ENCODE data around the gene PIP4K2A. TPM values are rescaled to one million over a fixed set of nuclear protein-coding genes. Genes with fewer than 3 reads are reported as not detected.

The PIP4K2A gene
- total and polyA plus RNA-seq, 2 of the 8 experiments (the other 6 are each of a cell fraction or from before 2014, with no cell fraction given) = 19.0 to 60.9 TPM

GRCh38 chr10:22713853-22714478 lies 412 bp downstream of the PIP4K2A start (continued):
- TF ChIP-seq PHF8 (conservative IDR thresholded peaks at IDR 0.05; ENCODE audit: low read depth, low read length) (peak; percentile 25; the same call in 1 of the 2 replicates), SUZ12 (IDR thresholded peaks at IDR 0.05; ENCODE audit: low read length) (no peak), EP300 (IDR thresholded peaks at IDR 0.05; ENCODE audit: borderline replicate concordance in 1 of 2, low read depth in 2 of 2, low read length in 2 of 2) (no peak), CHD7 (IDR thresholded peaks at IDR 0.05; ENCODE audit: insufficient replicate concordance, low read length) (no peak), BACH1 (IDR thresholded peaks at IDR 0.05; ENCODE audit: low read length) (no peak), TEAD4 (IDR thresholded peaks at IDR 0.05; ENCODE audit: low read depth, low read length) (no peak), ATF2 (IDR thresholded peaks at IDR 0.05; ENCODE audit: low read length) (no peak), RBBP5 (IDR thresholded peaks at IDR 0.05; ENCODE audit: borderline replicate concordance, low read depth, low read length) (peak; percentile 68; the same call in 1 of the 2 replicates)

All from H1 (cell line).